GM18505 (cell line): Measurements from ENCODE around the gene SLC6A16.

ENCODE experiments used
- ATAC-seq: cut with Tn5 transposase; IDR thresholded peaks from one replicate; pipeline ENCODE4 v1.9.1; 2021; ENCODE audit not compliant: unreplicated experiment
- POLR2A ChIP-seq: IDR thresholded peaks from 4 replicates; pipeline ENCODE4 v1.6.1; 2011; ENCODE audit warnings: borderline replicate concordance; ENCODE audit not compliant: insufficient read depth, insufficient read length; ENCODE audit errors: extremely low read depth

Gene SLC6A16

DNA sequence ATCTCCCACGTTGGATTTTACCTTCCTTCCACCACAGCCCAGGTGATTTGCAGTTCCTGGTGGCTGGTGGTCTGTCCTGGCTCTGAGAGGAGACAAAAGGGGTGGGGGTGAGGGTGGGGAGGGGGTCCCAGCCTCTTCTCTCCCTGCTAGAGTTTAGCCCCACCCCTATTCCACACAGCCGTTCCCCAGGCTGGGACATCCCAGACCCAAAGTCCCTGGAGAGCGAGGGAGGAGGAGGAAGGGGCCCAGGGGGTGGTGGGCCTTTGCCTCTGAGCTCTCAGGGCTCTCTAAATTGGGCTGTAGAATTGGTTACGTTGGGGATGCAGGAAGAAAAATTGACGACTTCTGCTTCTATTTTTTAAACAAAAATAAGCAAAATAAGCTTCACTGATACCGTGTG is 81.9 kb downstream of the SLC6A16 start:
- no peak for ATAC-seq

DNA sequence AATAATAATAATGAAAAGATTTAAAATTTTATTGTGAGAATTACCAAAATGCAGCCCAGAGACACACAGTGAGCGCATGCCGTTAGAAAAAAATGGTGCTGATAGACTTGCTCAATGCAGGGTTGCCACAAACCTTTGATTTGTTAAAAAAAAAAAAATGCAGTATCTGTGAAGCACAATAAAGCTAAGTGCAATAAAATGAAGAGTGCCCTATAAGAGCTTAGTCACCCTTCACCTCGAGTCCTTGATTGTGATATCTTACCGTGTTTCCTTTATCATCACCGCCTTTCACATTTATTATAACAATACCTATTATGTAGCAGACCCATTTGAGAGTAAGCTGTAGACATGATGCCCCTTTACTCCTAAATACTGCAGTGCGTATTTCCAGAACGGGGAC is 83.2 kb downstream of the SLC6A16 start:
- TF ChIP-seq POLR2A, result no peak
- ATAC-seq, result no peak

More for the DNA sequence above, 81.9 kb downstream of the SLC6A16 start:
- TF ChIP-seq POLR2A, result no peak
